ENCODE measurements around the gene EVA1B. TPM values are rescaled to one million over a fixed set of nuclear protein-coding genes. Genes with fewer than 3 reads are reported as not detected.

Gene EVA1B
- total and polyA plus RNA-seq, 2 donors (not counting 3 experiments of a cell fraction or from before 2014, with no cell fraction given) = 64.7 to 132 TPM

GRCh38 chr1:36279789-36280296, 43.6 kb downstream of the EVA1B start:
- no peaks in the 10 kb centered on the region for H3K4me1 ChIP-seq (ENCODE audit: control insufficient read depth, extremely low read depth, insufficient read depth, low read length)
- BruUV-seq (replicated peaks) = no TSS peak
- H3K9ac ChIP-seq (replicated peaks; ENCODE audit: extremely low read depth, insufficient read depth, low read length) = no peak overlapping the region
- H3K27me3 ChIP-seq (ENCODE audit: control insufficient read depth in 2 of 2, insufficient read depth in 2 of 2, low read length in 2 of 2) = no peaks in the 10 kb centered on the region
- H3K9me3 ChIP-seq (replicated peaks; ENCODE audit: control insufficient read depth, insufficient read depth, low read length) = no peaks in the 10 kb centered on the region
- no peaks in the 10 kb centered on the region for H3K9me1 ChIP-seq (replicated peaks; ENCODE audit: control insufficient read depth, extremely low read depth, insufficient read depth, low read length)
- intact Hi-C loops (cut with micrococcal nuclease) = no loop called here
- no peak overlapping the region for H3K4me3 ChIP-seq (replicated peaks in 1 of 3; ENCODE audit: insufficient read depth in 1 of 3, low read depth in 1 of 3, low read length in 3 of 3)
- H4K20me1 ChIP-seq (replicated peaks; ENCODE audit: control insufficient read depth, extremely low read depth, insufficient read depth, low read length) = no peaks in the 10 kb centered on the region
- ChIA-PET CTCF (interaction anchor here (0.9 to 4.1 kb wide), 5 partner anchors 11 to 131 kb away, joined by 3 to 15 read pairs (median 3); partner anchors contain the start of gene TRAPPC3), POLR2A (no interaction called here)
- H3K4me2 ChIP-seq (ENCODE audit: insufficient read depth, low read length) = no peak overlapping the region
- FAIRE-seq (no peak), DNase-seq (ENCODE audit: low read depth, low spot score) (no peak)
- TF ChIP-seq POLR2AphosphoS5 (IDR thresholded peaks at IDR 0.05; ENCODE audit: insufficient read depth, low read depth, low read length) (no peak), FOS (IDR thresholded peaks at IDR 0.05; ENCODE audit: borderline replicate concordance, insufficient read depth, low read length) (no peak), MAX (IDR thresholded peaks at IDR 0.05; ENCODE audit: insufficient read depth, insufficient read length) (no peak), GATA2 (IDR thresholded peaks at IDR 0.05; ENCODE audit: insufficient read depth, insufficient read length, low read depth, low read length) (no peak), MYC (IDR thresholded peaks at IDR 0.05; ENCODE audit: low read depth, low read length) (no peak), CTCF (IDR thresholded peaks at IDR 0.05; ENCODE audit: extremely low read depth in 1 of 2, insufficient read depth in 1 of 2, low read depth in 1 of 2, low read length in 2 of 2) (no peak), EZH2 (IDR thresholded peaks at IDR 0.05; ENCODE audit: borderline replicate concordance, low read depth, low read length, severe bottlenecking) (no peak), JUN (IDR thresholded peaks at IDR 0.05; ENCODE audit: borderline replicate concordance, insufficient read depth, insufficient read length, low read depth) (no peak), POLR2A (IDR thresholded peaks at IDR 0.05; ENCODE audit: low read depth, low read length) (no peak)
- peaks cover 7 to 11% of the 10 kb centered on the region in 2 experiments for H3K36me3 ChIP-seq (ENCODE audit: control insufficient read depth in 2 of 2, extremely low read depth in 1 of 2, insufficient read depth in 2 of 2, low read length in 2 of 2)
- peaks cover 43% of the 10 kb centered on the region for H3K79me2 ChIP-seq (ENCODE audit: control insufficient read depth, insufficient read depth, low read length)
- dilution Hi-C loops (cut with MboI; ENCODE audit: extremely low pct_ligation_motif_present, low sequenced_read_pairs) = no loop called here
- H3K27ac ChIP-seq (ENCODE audit: insufficient read depth, low read depth, low read length) = no peak overlapping the region
- no peak overlapping the region for H2AFZ ChIP-seq (ENCODE audit: low read depth, low read length)

Data from endothelial cell of umbilical vein (primary cell).